ENCODE results near the gene SECISBP2L. TPM values are rescaled to one million over a fixed set of nuclear protein-coding genes. Genes with fewer than 3 reads are reported as not detected.
A peak's percentile ranks its signal among the peaks of the same experiment; 100 is the strongest.

The SECISBP2L gene
- total and polyA plus RNA-seq, 2 experiments from 2014 or later: 18.6 to 28.3 TPM

DNA sequence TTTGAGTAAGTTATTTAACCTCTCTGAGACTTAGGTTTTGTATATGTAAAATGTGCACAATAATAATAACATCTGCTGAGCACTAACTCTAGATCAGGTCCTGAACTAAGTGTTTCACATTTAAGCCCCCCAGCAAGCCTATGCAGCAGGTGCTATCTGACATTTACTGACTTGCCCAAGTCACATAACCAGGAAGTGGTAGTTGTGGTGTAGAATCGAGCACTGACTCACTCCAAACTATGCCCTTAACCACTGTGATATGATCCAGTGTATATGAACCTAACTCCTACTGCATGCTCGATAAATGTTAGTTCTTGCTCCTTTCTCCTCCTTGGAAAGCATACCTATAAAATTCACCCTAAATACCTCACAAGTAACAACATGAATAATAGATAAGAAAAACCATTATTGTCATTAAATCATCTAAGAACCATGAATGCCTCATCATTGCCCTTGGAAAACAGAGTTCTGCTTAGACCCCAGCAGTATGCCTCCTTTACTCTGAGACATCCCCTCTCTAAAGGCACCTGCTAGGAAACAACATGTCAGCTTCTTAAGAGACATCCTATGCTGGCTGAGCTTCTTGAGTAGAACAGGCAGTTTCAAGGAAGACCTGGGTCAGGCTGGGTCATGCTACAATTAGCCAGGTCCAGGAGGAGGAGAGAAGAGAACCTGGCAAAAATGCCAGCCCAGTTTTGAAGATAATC is 79.5 kb downstream of the SECISBP2L start (continued):
- TF ChIP-seq, protein P1, sequence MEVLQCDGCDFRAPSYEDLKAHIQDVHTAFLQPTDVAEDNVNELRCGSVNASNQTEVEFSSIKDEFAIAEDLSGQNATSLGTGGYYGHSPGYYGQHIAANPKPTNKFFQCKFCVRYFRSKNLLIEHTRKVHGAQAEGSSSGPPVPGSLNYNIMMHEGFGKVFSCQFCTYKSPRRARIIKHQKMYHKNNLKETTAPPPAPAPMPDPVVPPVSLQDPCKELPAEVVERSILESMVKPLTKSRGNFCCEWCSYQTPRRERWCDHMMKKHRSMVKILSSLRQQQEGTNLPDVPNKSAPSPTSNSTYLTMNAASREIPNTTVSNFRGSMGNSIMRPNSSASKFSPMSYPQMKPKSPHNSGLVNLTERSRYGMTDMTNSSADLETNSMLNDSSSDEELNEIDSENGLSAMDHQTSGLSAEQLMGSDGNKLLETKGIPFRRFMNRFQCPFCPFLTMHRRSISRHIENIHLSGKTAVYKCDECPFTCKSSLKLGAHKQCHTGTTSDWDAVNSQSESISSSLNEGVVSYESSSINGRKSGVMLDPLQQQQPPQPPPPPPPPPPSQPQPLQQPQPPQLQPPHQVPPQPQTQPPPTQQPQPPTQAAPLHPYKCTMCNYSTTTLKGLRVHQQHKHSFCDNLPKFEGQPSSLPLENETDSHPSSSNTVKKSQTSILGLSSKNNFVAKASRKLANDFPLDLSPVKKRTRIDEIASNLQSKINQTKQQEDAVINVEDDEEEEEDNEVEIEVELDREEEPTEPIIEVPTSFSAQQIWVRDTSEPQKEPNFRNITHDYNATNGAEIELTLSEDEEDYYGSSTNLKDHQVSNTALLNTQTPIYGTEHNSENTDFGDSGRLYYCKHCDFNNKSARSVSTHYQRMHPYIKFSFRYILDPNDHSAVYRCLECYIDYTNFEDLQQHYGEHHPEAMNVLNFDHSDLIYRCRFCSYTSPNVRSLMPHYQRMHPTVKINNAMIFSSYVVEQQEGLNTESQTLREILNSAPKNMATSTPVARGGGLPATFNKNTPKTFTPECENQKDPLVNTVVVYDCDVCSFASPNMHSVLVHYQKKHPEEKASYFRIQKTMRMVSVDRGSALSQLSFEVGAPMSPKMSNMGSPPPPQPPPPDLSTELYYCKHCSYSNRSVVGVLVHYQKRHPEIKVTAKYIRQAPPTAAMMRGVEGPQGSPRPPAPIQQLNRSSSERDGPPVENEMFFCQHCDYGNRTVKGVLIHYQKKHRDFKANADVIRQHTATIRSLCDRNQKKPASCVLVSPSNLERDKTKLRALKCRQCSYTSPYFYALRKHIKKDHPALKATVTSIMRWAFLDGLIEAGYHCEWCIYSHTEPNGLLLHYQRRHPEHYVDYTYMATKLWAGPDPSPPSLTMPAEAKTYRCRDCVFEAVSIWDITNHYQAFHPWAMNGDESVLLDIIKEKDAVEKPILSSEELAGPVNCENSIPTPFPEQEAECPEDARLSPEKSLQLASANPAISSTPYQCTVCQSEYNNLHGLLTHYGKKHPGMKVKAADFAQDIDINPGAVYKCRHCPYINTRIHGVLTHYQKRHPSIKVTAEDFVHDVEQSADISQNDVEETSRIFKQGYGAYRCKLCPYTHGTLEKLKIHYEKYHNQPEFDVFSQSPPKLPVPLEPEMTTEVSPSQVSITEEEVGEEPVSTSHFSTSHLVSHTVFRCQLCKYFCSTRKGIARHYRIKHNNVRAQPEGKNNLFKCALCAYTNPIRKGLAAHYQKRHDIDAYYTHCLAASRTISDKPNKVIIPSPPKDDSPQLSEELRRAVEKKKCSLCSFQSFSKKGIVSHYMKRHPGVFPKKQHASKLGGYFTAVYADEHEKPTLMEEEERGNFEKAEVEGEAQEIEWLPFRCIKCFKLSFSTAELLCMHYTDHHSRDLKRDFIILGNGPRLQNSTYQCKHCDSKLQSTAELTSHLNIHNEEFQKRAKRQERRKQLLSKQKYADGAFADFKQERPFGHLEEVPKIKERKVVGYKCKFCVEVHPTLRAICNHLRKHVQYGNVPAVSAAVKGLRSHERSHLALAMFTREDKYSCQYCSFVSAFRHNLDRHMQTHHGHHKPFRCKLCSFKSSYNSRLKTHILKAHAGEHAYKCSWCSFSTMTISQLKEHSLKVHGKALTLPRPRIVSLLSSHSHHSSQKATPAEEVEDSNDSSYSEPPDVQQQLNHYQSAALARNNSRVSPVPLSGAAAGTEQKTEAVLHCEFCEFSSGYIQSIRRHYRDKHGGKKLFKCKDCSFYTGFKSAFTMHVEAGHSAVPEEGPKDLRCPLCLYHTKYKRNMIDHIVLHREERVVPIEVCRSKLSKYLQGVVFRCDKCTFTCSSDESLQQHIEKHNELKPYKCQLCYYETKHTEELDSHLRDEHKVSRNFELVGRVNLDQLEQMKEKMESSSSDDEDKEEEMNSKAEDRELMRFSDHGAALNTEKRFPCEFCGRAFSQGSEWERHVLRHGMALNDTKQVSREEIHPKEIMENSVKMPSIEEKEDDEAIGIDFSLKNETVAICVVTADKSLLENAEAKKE (CRISPR knock-in tag; IDR thresholded peaks at IDR 0.05): no peak
- TF ChIP-seq, protein P2, sequence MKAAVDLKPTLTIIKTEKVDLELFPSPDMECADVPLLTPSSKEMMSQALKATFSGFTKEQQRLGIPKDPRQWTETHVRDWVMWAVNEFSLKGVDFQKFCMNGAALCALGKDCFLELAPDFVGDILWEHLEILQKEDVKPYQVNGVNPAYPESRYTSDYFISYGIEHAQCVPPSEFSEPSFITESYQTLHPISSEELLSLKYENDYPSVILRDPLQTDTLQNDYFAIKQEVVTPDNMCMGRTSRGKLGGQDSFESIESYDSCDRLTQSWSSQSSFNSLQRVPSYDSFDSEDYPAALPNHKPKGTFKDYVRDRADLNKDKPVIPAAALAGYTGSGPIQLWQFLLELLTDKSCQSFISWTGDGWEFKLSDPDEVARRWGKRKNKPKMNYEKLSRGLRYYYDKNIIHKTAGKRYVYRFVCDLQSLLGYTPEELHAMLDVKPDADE (IDR thresholded peaks at IDR 0.05): no peak
- TF ChIP-seq NANOG (IDR thresholded peaks at IDR 0.05; ENCODE audit: borderline replicate concordance) (no peak), EZH2 (IDR thresholded peaks at IDR 0.05; ENCODE audit: low read depth, unreplicated experiment) (no peak), STAT1 (IDR thresholded peaks at IDR 0.05; ENCODE audit: unreplicated experiment) (no peak)

DNA sequence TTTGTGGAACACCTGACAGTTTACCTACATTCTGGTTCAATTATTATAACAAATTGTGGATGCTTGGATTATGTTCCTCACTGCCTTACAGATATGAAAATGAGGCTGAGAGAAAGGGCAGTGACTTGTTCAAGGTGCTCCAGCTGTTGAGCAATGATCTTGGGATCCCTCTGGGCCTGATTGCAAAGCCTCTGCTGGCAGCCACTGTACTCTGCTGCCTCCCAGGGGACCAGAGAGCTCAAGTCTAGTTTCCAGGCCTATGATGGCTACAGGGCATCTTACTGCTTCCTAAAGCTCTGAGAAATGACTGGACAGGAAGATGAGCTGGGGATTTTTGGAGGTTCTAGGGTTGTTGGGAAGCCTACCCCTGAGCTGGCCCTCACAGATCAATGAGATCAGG is 80.3 kb downstream of the SECISBP2L start:
- Histone ChIP-seq H3F3A (replicated peaks; ENCODE audit: low read depth) (no peaks in the 10 kb centered on the region), H4K20me1 (replicated peaks; ENCODE audit: insufficient read depth) (no peaks in the 10 kb centered on the region), H3K36me3 (ENCODE audit: insufficient read depth) (no peaks in the 10 kb centered on the region), H3K4me1 (ENCODE audit: insufficient read depth) (peaks cover 6% of the 10 kb centered on the region; the same call in 1 of the 2 replicates), H3K4me3 (no peak overlapping the region), H2AFZ (no peak overlapping the region), H3K27me3 (ENCODE audit: insufficient read depth) (peaks cover 25% of the 10 kb centered on the region), H3K27ac (ENCODE audit: low read depth) (no peak overlapping the region), H3K4me2 (no peak overlapping the region), H3K79me2 (replicated peaks; ENCODE audit: insufficient read depth) (no peaks in the 10 kb centered on the region), H3K9me2 (ENCODE audit: insufficient read depth) (no peaks in the 10 kb centered on the region)
- ATAC-seq (peak; percentile 7; the same call in 2 of the 3 replicates), DNase-seq (ENCODE audit: low spot score) (no peak)
- Mint-ChIP-seq H3K4me3 (no peak overlapping the region), H3K27ac (no peak overlapping the region), H3K36me3 (ENCODE audit: low read depth) (no peaks in the 10 kb centered on the region), H3K27me3 (ENCODE audit: insufficient read depth, low read depth, poor library complexity) (peaks cover 27% of the 10 kb centered on the region), H3K4me1 (peaks cover 12% of the 10 kb centered on the region; the same call in 2 of the 3 replicates), H3K9me3 (no peaks in the 10 kb centered on the region)
- TF ChIP-seq ZNF114 (CRISPR knock-in tag; IDR thresholded peaks at IDR 0.05) (no peak), EZH2phosphoT487 (IDR thresholded peaks at IDR 0.05; ENCODE audit: unreplicated experiment) (no peak), POLR2AphosphoS5 (IDR thresholded peaks at IDR 0.05; ENCODE audit: low read depth) (no peak)
- TF ChIP-seq, protein P3, sequence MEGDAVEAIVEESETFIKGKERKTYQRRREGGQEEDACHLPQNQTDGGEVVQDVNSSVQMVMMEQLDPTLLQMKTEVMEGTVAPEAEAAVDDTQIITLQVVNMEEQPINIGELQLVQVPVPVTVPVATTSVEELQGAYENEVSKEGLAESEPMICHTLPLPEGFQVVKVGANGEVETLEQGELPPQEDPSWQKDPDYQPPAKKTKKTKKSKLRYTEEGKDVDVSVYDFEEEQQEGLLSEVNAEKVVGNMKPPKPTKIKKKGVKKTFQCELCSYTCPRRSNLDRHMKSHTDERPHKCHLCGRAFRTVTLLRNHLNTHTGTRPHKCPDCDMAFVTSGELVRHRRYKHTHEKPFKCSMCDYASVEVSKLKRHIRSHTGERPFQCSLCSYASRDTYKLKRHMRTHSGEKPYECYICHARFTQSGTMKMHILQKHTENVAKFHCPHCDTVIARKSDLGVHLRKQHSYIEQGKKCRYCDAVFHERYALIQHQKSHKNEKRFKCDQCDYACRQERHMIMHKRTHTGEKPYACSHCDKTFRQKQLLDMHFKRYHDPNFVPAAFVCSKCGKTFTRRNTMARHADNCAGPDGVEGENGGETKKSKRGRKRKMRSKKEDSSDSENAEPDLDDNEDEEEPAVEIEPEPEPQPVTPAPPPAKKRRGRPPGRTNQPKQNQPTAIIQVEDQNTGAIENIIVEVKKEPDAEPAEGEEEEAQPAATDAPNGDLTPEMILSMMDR (conservative IDR thresholded peaks at IDR 0.05; ENCODE audit: low read depth in 2 of 2): peak; percentile 20 to 56; a peak in 3 of 4 replicates
